ENCODE data around the gene FADS3.

The FADS3 gene

GRCh38 chr11:61879152-61879551 is 12.2 kb downstream of the FADS3 start:
- Mint-ChIP-seq H3K27me3 (no peaks in the 10 kb centered on the region), H3K4me1 (no peaks in the 10 kb centered on the region), H3K36me3 (no peaks in the 10 kb centered on the region), H3K9me3 (no peaks in the 10 kb centered on the region), H3K4me3 (no peak overlapping the region), H3K27ac (no peak overlapping the region)

DNA sequence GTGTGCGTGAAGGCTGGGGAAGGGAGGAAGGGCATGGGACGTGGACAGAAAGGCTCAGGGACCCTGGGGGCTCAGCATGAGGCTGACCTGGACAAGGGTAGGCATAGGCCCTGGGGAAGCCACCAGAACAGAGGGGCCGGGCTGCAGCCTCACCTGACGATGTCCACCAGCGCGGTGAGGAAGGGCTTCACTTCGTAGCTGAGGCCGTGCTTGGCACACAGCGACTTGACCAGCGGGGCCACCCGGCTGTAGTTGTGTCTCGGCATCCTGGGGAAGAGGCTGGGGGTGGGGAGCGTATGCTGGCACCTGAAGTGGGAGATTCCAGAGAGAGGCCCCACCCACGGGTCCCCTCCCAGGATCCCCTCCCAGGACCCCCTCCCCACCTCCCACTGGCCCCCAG is 15.6 kb downstream of the FADS3 start:
- no peak overlapping the region for H3K27ac Mint-ChIP-seq

DNA sequence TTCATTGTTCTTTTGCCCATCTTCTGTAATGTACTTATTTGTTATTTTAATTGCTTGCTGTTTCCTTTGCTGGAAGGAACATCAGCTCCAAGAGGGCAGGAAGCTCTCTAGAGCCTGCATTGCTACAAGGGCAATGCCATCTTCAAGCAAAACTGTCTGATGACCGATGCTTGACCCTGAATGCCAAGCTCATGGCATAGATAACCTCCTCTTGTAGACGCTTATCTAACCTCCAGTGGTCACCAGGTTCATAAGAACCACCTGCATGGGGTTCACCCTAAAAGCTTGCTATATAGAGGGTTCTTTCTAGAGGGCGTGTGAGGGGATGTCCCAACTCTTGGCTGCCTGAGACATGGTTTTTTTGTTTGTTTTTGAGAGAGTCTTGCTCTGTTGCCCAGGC is 16.5 kb downstream of the FADS3 start:
- Mint-ChIP-seq H3K36me3 (no peaks in the 10 kb centered on the region), H3K27ac (no peak overlapping the region), H3K4me3 (no peak overlapping the region), H3K27me3 (no peaks in the 10 kb centered on the region), H3K4me1 (peaks cover 4% of the 10 kb centered on the region), H3K9me3 (no peaks in the 10 kb centered on the region)

More for the DNA sequence above, 15.6 kb downstream of the FADS3 start:
- no peak overlapping the region for H3K4me3 Mint-ChIP-seq
- no peaks in the 10 kb centered on the region for H3K36me3 Mint-ChIP-seq
- peaks cover 4% of the 10 kb centered on the region for H3K4me1 Mint-ChIP-seq
- no peaks in the 10 kb centered on the region for H3K9me3 Mint-ChIP-seq
- H3K27me3 Mint-ChIP-seq, result no peaks in the 10 kb centered on the region

DNA sequence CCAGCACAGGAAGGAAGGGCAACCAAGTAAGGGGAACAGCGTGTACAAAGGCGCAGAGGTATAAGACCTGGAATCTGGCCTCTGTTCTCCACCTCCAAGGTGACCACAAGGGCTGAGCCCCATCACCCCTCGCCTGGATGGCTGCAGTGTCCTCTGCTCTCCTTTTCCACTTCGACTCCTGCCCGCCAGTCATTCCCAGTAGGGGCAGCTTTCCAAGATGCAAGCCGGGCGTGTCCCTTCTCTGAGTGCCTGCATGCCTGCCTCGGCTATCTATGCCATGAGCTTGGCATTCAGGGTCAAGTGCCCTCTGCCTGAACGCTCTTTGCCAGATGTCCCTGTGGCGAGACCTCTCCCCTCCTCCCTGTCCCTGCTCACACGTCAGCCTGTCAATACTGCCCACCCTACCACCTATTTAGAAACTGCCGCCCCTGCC is 17.0 kb downstream of the FADS3 start:
- no peaks in the 10 kb centered on the region for H3K9me3 Mint-ChIP-seq
- H3K27me3 Mint-ChIP-seq, result no peaks in the 10 kb centered on the region
- H3K27ac Mint-ChIP-seq, result no peak overlapping the region
- peaks cover 4% of the 10 kb centered on the region for H3K4me1 Mint-ChIP-seq
- H3K36me3 Mint-ChIP-seq, result no peaks in the 10 kb centered on the region
- H3K4me3 Mint-ChIP-seq, result no peak overlapping the region

- Mint-ChIP-seq H3K27ac (no peak overlapping the region), H3K36me3 (no peaks in the 10 kb centered on the region), H3K4me1 (peaks cover 4% of the 10 kb centered on the region), H3K4me3 (no peak overlapping the region), H3K27me3 (no peaks in the 10 kb centered on the region), H3K9me3 (no peaks in the 10 kb centered on the region)
Measured at GRCh38 chr11:61873588-61874376, 17.6 kb downstream of the FADS3 start.

DNA sequence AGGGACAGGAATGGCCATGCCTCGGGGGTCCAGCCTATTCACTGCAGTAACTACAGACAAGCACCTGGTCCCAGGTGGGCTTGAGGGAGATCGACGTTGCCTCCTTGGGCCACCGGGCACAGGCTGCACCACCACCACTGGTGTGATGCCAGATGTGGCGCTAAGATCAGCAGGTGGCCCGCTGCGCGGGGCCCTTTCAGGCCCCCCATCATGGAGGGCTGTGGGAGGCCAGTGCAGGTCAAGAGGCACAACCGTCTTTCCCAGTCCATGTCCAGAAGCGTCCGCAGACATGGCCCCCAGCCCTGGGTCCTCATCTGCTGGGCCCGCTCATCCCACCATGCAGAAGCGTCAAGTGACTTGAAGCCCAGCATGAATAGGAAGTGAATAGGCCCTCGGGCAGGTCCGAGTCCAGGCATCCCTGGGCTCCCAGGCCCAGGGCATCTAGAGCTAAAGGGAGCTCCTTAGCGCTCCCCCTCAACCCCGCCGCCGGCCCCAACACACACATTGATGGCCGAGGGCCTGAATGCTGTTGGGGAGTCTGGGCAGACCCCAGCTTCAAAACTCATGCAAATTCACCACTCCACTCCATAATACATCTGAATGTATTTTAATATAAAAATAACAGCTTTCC is 18.3 kb downstream of the FADS3 start:
- Mint-ChIP-seq H3K27me3 (no peaks in the 10 kb centered on the region), H3K9me3 (no peaks in the 10 kb centered on the region), H3K36me3 (no peaks in the 10 kb centered on the region), H3K27ac (no peak overlapping the region), H3K4me1 (peaks cover 4% of the 10 kb centered on the region), H3K4me3 (no peak overlapping the region)

DNA sequence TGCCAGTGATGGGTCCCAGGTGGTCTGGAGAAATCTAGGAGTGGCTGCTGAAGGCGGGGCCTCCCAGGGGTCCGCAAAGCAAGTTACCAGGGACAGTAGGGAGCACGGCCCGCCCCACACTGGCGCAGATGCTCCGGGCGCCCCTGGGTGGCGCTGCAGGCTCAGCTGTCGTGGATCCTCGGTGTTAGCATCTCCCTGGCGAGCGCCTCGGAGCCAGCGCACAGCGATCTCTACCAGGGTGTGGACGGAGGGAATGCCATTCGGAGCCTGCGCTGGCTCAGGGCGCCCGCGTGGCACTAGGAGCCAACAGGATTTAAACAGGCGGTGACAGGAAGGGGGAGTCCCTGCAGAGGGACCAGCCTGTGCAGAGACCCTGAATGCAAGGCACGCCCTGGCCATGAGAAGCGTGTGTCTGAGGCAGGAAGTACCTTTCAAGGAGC is 20.2 kb downstream of the FADS3 start:
- Mint-ChIP-seq H3K9me3 (no peaks in the 10 kb centered on the region), H3K36me3 (no peaks in the 10 kb centered on the region), H3K4me3 (no peak overlapping the region), H3K27me3 (no peaks in the 10 kb centered on the region), H3K27ac (no peak overlapping the region), H3K4me1 (peaks cover 4% of the 10 kb centered on the region)

GRCh38 chr11:61870541-61871031 is 20.8 kb downstream of the FADS3 start:
- H3K27ac Mint-ChIP-seq, result no peak overlapping the region
- peaks cover 4% of the 10 kb centered on the region for H3K4me1 Mint-ChIP-seq
- no peak overlapping the region for H3K4me3 Mint-ChIP-seq
- H3K9me3 Mint-ChIP-seq, result no peaks in the 10 kb centered on the region
- no peaks in the 10 kb centered on the region for H3K36me3 Mint-ChIP-seq
- no peaks in the 10 kb centered on the region for H3K27me3 Mint-ChIP-seq

DNA sequence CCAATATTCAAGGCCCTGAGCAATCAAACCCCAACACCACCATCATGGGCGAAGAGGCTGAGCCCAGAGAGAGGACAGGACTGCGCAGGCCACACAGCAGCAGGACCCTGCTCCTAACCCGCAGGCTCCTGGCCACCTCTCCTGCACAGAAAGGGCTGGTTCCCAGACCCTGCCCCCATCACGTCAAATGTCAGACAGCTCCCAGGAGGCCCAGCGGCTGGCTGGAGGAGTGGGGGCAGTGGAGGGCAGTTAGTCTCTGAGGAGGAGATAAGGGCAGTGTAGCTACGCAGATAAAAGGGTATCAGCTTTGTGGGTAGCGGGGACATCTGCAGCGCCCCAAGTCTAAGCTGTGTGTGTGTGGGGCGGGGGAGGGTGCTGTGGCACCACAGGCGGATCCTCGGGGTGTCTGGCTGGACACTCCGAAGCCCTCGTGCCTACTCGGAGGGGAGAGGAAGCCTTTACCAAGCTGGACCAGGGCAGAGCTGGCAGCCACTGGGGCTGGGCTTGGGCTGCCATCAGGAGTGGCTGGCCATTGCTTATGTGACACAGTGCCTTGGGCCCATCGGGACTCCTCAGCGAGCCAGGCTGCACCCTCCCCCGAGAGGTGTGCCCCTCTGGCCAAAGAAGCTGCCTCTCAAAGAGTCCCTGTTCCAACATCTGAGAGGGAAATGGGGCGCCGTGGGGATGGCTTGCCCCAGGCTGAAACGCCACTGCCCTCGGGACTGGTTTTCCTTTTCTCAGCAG is 21.5 kb downstream of the FADS3 start:
- peaks cover 4% of the 10 kb centered on the region for H3K4me1 Mint-ChIP-seq
- no peaks in the 10 kb centered on the region for H3K9me3 Mint-ChIP-seq
- H3K36me3 Mint-ChIP-seq, result no peaks in the 10 kb centered on the region
- no peaks in the 10 kb centered on the region for H3K27me3 Mint-ChIP-seq
- no peak overlapping the region for H3K27ac Mint-ChIP-seq
- H3K4me3 Mint-ChIP-seq, result no peak overlapping the region

DNA sequence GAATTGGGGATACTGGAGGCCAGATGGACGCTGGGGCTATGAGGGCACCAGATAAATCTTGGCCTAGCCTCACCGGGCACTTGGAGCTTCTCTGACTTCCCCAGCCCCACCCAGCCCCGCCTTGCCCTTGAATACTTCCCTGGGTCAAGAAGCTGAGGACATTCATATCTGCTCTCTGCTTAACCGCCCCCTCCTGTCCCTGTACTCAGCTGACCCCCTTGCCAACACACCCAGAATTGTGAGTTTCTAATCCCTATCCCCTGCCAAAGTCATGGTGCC is 22.0 kb downstream of the FADS3 start:
- Mint-ChIP-seq H3K36me3 (no peaks in the 10 kb centered on the region), H3K4me3 (no peak overlapping the region), H3K27me3 (no peaks in the 10 kb centered on the region), H3K4me1 (peaks cover 4% of the 10 kb centered on the region), H3K9me3 (no peaks in the 10 kb centered on the region), H3K27ac (no peak overlapping the region)

DNA sequence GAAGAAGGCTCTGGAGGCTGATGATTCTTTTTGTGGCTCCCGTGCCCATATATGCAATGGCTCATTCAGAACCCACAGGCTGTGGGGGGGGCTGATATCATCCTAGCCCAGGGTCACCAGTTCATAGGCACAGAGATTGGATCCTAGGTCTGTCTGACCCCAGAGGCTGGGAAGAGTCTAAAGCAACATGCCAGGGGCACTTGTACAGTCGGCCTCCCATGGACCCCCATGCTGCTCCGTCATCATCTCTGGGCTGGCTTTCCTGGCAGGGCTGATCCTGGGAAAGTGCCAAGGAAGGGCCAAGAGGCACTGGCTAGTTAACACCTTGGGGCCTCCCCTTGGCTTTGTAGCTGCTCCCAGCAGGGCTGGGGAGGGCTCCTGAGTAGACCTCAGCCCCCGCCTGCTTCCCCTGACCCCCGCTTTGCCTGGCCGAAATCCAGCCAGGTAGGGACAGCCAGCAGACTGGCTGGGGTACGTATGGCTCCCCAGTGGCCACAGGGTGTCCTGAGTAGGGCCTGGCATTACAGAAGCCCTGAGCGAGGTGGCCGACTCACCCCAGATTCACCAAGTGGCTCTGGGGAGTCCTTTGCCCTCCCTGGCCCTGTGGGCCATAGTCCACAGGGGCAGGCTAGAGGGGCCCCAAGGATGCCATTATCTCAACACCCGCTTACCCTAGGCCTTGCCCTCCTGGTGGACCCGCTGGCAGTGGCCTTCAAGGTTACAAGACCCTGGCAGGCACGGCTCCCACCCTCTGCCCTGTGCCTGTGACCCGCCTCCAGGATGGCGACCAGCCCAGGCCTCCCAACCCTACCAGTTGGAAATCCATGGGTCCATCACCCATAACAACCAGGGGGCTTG is 22.5 kb downstream of the FADS3 start:
- Mint-ChIP-seq H3K36me3 (no peaks in the 10 kb centered on the region), H3K9me3 (no peaks in the 10 kb centered on the region), H3K27me3 (no peaks in the 10 kb centered on the region), H3K4me3 (no peak overlapping the region), H3K4me1 (peaks cover 4% of the 10 kb centered on the region), H3K27ac (no peak overlapping the region)

GRCh38 chr11:61866958-61867343 is 24.4 kb downstream of the FADS3 start:
- no peaks in the 10 kb centered on the region for H3K9me3 Mint-ChIP-seq
- no peak overlapping the region for H3K4me3 Mint-ChIP-seq
- no peaks in the 10 kb centered on the region for H3K27me3 Mint-ChIP-seq
- H3K4me1 Mint-ChIP-seq, result peaks cover 4% of the 10 kb centered on the region
- no peaks in the 10 kb centered on the region for H3K36me3 Mint-ChIP-seq
- H3K27ac Mint-ChIP-seq, result no peak overlapping the region

DNA sequence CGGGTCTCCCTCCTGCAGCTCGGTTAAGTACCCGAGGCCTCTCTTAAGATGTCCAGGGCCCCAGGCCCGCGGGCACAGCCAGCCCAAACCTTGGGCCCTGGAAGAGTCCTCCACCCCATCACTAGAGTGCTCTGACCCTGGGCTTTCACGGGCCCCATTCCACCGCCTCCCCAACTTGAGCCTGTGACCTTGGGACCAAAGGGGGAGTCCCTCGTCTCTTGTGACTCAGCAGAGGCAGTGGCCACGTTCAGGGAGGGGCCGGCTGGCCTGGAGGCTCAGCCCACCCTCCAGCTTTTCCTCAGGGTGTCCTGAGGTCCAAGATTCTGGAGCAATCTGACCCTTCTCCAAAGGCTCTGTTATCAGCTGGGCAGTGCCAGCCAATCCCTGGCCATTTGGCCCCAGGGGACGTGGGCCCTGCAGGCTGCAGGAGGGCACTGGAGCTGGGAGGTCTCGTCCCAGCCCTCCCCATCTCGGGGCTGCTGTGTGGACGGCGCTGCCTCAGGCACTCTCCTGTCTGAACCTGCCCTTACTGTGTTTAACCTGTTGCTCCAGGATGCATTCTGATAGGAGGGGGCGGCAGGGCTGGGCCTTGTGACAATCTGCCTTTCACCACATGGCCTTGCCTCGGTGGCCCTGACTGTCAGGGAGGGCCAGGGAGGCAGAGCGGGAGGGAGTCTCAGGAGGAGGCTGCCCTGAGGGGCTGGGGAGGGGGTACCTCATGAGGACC is 25.0 kb downstream of the FADS3 start:
- no peak overlapping the region for H3K27ac Mint-ChIP-seq
- H3K36me3 Mint-ChIP-seq, result no peaks in the 10 kb centered on the region
- no peaks in the 10 kb centered on the region for H3K9me3 Mint-ChIP-seq
- H3K4me3 Mint-ChIP-seq, result no peak overlapping the region
- H3K4me1 Mint-ChIP-seq, result peaks cover 4% of the 10 kb centered on the region
- H3K27me3 Mint-ChIP-seq, result no peaks in the 10 kb centered on the region

DNA sequence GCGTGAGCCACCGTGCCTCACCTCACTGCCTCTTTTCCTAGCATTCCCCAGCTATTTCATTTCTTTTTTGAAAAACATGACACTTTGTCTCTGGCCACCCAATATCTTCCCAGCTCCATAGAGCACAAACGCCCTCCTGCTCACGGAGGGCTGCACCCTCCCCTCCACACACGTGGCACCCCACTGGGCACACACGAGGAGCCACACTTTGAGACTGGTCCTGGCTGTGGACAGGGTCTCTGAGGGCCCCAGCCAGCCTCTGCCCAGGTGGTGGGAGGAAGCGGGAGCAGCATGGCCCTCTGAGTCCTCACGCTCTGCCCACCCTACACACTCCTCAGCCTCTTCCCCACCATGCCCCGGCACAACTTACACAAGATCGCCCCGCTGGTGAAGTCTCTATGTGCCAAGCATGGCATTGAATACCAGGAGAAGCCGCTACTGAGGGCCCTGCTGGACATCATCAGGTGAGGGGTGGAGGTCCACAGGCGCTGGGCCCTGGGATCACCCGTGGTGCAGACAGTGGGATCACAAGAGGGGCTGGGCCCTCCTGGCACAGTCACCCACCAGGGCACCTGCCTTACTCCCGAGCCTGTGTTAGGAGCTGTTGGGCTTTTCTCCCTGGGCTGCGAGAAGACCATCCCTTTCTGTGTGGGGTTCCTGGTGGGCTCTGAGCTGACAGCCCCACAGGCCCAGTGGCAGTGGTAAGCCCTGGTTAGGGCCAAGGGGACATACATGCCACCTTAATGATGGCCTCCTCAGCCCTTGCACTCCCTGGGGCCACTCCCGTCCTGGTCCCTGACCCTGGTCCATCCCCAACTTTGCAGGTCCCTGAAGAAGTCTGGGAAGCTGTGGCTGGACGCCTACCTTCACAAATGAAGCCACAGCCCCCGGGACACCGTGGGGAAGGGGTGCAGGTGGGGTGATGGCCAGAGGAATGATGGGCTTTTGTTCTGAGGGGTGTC is 26.2 kb downstream of the FADS3 start:
- no peaks in the 10 kb centered on the region for H3K27me3 Mint-ChIP-seq
- no peaks in the 10 kb centered on the region for H3K9me3 Mint-ChIP-seq
- no peak overlapping the region for H3K4me3 Mint-ChIP-seq
- no peaks in the 10 kb centered on the region for H3K36me3 Mint-ChIP-seq
- no peaks in the 10 kb centered on the region for H3K4me1 Mint-ChIP-seq
- H3K27ac Mint-ChIP-seq, result no peak overlapping the region
